HEK293 (cell line): ENCODE measurements around the gene HP1BP3.

Experiments used
- BCL11B ChIP-seq: fragments of 450-650 bp; formaldehyde crosslinking; IDR thresholded peaks from 2 replicates; pipeline ENCODE4 v1.5.1; 2016; ENCODE audit warnings: low read depth, missing biosample characterization, missing genetic modification characterization
- YY1 ChIP-seq: fragments of 450-650 bp; formaldehyde crosslinking; IDR thresholded peaks from 2 replicates; pipeline ENCODE4 v1.5.1; 2018; ENCODE audit warnings: missing biosample characterization, missing genetic modification characterization
- ZNF121 ChIP-seq: fragments of 450-650 bp; formaldehyde crosslinking; IDR thresholded peaks from 2 replicates; pipeline ENCODE4 v1.5.1; 2016; ENCODE audit warnings: missing biosample characterization, missing genetic modification characterization
- ZNF24 ChIP-seq: fragments of 450-650 bp; formaldehyde crosslinking; IDR thresholded peaks from 2 replicates; pipeline ENCODE4 v1.5.1; 2016; ENCODE audit warnings: missing biosample characterization, missing genetic modification characterization
- TF ChIP-seq, protein P1 (sequence below): fragments of 450-650 bp; formaldehyde crosslinking; IDR thresholded peaks from 2 replicates; pipeline ENCODE4 v1.5.1; 2016; ENCODE audit warnings: missing biosample characterization, missing genetic modification characterization, low read depth
- TF ChIP-seq, protein P2 (sequence below): fragments of 450-650 bp; formaldehyde crosslinking; IDR thresholded peaks from 2 replicates; pipeline ENCODE4 v1.5.1; 2016; ENCODE audit warnings: missing biosample characterization, missing genetic modification characterization
- TF ChIP-seq, protein P3 (sequence below): fragments of 450-650 bp; formaldehyde crosslinking; IDR thresholded peaks from 2 replicates; pipeline ENCODE4 v1.5.1; 2017; ENCODE audit warnings: missing biosample characterization, missing genetic modification characterization
- TF ChIP-seq, protein P4 (sequence below): fragments of 450-650 bp; formaldehyde crosslinking; IDR thresholded peaks from 2 replicates; pipeline ENCODE4 v1.5.1; 2016; ENCODE audit warnings: missing biosample characterization, missing genetic modification characterization
- TF ChIP-seq, protein P5 (sequence below): fragments of 450-650 bp; formaldehyde crosslinking; IDR thresholded peaks from 2 replicates; pipeline ENCODE4 v1.5.1; 2016; ENCODE audit warnings: missing biosample characterization, missing genetic modification characterization, low read depth
- TF ChIP-seq, protein P6 (sequence below): fragments of 450-650 bp; formaldehyde crosslinking; IDR thresholded peaks from 2 replicates; pipeline ENCODE4 v1.5.1; 2016; ENCODE audit warnings: missing biosample characterization, missing genetic modification characterization

DNA sequence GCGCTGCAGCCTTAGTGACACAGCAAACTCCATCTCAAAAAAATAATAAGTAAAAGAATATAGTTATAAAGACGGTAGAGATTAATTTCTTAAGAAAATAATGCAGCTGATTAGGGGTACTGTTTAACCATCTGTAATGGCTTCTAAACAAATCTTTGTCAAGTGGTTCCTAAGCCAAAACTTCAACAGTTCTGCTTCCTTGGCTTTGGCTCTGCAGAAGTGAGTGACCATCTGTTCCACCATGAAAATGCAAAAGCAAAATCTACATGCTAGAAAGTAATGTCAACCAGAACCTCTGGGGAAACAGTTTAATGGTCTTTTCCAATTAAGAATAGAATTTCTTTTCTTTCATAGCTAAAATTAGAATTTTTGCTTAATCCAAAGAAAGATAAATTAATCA, 46.3 kb downstream of the HP1BP3 start:
- TF ChIP-seq ZNF121 (tag by site-specific recombination) (no peak), YY1 (tag by site-specific recombination) (no peak), BCL11B (tag by site-specific recombination) (no peak), ZNF24 (tag by site-specific recombination) (no peak)
- TF ChIP-seq, protein P1, sequence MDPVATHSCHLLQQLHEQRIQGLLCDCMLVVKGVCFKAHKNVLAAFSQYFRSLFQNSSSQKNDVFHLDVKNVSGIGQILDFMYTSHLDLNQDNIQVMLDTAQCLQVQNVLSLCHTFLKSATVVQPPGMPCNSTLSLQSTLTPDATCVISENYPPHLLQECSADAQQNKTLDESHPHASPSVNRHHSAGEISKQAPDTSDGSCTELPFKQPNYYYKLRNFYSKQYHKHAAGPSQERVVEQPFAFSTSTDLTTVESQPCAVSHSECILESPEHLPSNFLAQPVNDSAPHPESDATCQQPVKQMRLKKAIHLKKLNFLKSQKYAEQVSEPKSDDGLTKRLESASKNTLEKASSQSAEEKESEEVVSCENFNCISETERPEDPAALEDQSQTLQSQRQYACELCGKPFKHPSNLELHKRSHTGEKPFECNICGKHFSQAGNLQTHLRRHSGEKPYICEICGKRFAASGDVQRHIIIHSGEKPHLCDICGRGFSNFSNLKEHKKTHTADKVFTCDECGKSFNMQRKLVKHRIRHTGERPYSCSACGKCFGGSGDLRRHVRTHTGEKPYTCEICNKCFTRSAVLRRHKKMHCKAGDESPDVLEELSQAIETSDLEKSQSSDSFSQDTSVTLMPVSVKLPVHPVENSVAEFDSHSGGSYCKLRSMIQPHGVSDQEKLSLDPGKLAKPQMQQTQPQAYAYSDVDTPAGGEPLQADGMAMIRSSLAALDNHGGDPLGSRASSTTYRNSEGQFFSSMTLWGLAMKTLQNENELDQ (tag by site-specific recombination) = no peak
- TF ChIP-seq, protein P2, sequence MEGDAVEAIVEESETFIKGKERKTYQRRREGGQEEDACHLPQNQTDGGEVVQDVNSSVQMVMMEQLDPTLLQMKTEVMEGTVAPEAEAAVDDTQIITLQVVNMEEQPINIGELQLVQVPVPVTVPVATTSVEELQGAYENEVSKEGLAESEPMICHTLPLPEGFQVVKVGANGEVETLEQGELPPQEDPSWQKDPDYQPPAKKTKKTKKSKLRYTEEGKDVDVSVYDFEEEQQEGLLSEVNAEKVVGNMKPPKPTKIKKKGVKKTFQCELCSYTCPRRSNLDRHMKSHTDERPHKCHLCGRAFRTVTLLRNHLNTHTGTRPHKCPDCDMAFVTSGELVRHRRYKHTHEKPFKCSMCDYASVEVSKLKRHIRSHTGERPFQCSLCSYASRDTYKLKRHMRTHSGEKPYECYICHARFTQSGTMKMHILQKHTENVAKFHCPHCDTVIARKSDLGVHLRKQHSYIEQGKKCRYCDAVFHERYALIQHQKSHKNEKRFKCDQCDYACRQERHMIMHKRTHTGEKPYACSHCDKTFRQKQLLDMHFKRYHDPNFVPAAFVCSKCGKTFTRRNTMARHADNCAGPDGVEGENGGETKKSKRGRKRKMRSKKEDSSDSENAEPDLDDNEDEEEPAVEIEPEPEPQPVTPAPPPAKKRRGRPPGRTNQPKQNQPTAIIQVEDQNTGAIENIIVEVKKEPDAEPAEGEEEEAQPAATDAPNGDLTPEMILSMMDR (tag by site-specific recombination) = no peak
- TF ChIP-seq, protein P3, sequence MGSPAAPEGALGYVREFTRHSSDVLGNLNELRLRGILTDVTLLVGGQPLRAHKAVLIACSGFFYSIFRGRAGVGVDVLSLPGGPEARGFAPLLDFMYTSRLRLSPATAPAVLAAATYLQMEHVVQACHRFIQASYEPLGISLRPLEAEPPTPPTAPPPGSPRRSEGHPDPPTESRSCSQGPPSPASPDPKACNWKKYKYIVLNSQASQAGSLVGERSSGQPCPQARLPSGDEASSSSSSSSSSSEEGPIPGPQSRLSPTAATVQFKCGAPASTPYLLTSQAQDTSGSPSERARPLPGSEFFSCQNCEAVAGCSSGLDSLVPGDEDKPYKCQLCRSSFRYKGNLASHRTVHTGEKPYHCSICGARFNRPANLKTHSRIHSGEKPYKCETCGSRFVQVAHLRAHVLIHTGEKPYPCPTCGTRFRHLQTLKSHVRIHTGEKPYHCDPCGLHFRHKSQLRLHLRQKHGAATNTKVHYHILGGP (tag by site-specific recombination) = no peak
- TF ChIP-seq, protein P4, sequence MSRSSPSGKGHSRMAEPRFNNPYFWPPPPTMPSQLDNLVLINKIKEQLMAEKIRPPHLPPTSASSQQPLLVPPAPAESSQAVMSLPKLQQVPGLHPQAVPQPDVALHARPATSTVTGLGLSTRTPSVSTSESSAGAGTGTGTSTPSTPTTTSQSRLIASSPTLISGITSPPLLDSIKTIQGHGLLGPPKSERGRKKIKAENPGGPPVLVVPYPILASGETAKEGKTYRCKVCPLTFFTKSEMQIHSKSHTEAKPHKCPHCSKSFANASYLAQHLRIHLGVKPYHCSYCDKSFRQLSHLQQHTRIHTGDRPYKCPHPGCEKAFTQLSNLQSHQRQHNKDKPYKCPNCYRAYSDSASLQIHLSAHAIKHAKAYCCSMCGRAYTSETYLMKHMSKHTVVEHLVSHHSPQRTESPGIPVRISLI (tag by site-specific recombination) = no peak
- TF ChIP-seq, protein P5, sequence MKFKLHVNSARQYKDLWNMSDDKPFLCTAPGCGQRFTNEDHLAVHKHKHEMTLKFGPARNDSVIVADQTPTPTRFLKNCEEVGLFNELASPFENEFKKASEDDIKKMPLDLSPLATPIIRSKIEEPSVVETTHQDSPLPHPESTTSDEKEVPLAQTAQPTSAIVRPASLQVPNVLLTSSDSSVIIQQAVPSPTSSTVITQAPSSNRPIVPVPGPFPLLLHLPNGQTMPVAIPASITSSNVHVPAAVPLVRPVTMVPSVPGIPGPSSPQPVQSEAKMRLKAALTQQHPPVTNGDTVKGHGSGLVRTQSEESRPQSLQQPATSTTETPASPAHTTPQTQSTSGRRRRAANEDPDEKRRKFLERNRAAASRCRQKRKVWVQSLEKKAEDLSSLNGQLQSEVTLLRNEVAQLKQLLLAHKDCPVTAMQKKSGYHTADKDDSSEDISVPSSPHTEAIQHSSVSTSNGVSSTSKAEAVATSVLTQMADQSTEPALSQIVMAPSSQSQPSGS (tag by site-specific recombination) = no peak
- TF ChIP-seq, protein P6, sequence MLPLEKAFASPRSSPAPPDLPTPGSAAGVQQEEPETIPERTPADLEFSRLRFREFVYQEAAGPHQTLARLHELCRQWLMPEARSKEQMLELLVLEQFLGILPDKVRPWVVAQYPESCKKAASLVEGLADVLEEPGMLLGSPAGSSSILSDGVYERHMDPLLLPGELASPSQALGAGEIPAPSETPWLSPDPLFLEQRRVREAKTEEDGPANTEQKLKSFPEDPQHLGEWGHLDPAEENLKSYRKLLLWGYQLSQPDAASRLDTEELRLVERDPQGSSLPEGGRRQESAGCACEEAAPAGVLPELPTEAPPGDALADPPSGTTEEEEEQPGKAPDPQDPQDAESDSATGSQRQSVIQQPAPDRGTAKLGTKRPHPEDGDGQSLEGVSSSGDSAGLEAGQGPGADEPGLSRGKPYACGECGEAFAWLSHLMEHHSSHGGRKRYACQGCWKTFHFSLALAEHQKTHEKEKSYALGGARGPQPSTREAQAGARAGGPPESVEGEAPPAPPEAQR (tag by site-specific recombination) = no peak
